H9 (cell line): ENCODE results near the gene KMT2B. TPM values are rescaled to one million over a fixed set of nuclear protein-coding genes. Genes with fewer than 3 reads are reported as not detected.
A peak's percentile ranks its signal among the peaks of the same experiment; 100 is the strongest.

Experiments
- DNase-seq: peaks from one replicate; pipeline ENCODE4 v3.0.0-alpha.2; 2017
- H2AFZ ChIP-seq: one replicate; pipeline ENCODE4 v1.6.1; 2013; ENCODE audit warnings: mild to moderate bottlenecking, low read length, control low read depth, moderate library complexity
- H2AK5ac ChIP-seq: 2 replicates; pipeline ENCODE4 v1.6.1; 2013; ENCODE audit warnings: low read length, control low read depth, mixed read lengths; ENCODE audit not compliant: insufficient read length
- H2BK120ac ChIP-seq: one replicate; pipeline ENCODE4 v1.6.1; 2013; ENCODE audit warnings: low read depth, mild to moderate bottlenecking, low read length, control low read depth, inconsistent platforms; ENCODE audit not compliant: poor library complexity, severe bottlenecking
- H2BK12ac ChIP-seq: 2 replicates; pipeline ENCODE4 v1.6.1; 2013; ENCODE audit warnings: low read length, control low read depth, mixed read lengths, low read depth; ENCODE audit not compliant: insufficient read length
- H2BK15ac ChIP-seq: 2 replicates; pipeline ENCODE4 v1.6.1; 2013; ENCODE audit warnings: low read depth, low read length, control low read depth
- H2BK20ac ChIP-seq: one replicate; pipeline ENCODE4 v1.6.1; 2013; ENCODE audit warnings: low read depth, mild to moderate bottlenecking, low read length, control low read depth, inconsistent platforms; ENCODE audit not compliant: poor library complexity, severe bottlenecking
- H2BK5ac ChIP-seq: 2 replicates; pipeline ENCODE4 v1.6.1; 2013; ENCODE audit warnings: low read length, control low read depth, mixed read lengths; ENCODE audit not compliant: insufficient read length
- H3K14ac ChIP-seq: 2 replicates; pipeline ENCODE4 v1.6.1; 2013; ENCODE audit warnings: low read length, control low read depth; ENCODE audit not compliant: insufficient read depth
- H3K18ac ChIP-seq: 2 replicates; pipeline ENCODE4 v1.6.1; 2013; ENCODE audit warnings: low read depth, mild to moderate bottlenecking, mixed read lengths, low read length, control low read depth; ENCODE audit not compliant: insufficient read length
- H3K23ac ChIP-seq: 2 replicates; pipeline ENCODE4 v1.6.1; 2013; ENCODE audit warnings: low read length, control low read depth, mixed read lengths, low read depth; ENCODE audit not compliant: insufficient read length
- H3K23me2 ChIP-seq: 2 replicates; pipeline ENCODE4 v1.6.1; 2013; ENCODE audit warnings: low read depth, mild to moderate bottlenecking, mixed read lengths, low read length, control low read depth; ENCODE audit not compliant: insufficient read length, poor library complexity, severe bottlenecking
- H3K27ac ChIP-seq: 2 replicates; pipeline ENCODE4 v1.5.1; 2013; ENCODE audit warnings: low read length, control low read depth, mixed read lengths, low read depth; ENCODE audit not compliant: insufficient read length
- H3K27me3 ChIP-seq: 2 replicates; pipeline ENCODE4 v1.6.1; 2013; ENCODE audit warnings: low read length, control low read depth, inconsistent platforms; ENCODE audit not compliant: insufficient read depth
- H3K4ac ChIP-seq: 2 replicates; pipeline ENCODE4 v1.6.1; 2013; ENCODE audit warnings: low read depth, mild to moderate bottlenecking, control low read depth, inconsistent platforms, low read length, moderate library complexity
- H3K4me1 ChIP-seq: 2 replicates; pipeline ENCODE4 v1.6.1; 2013; ENCODE audit warnings: low read length, control low read depth, inconsistent platforms; ENCODE audit not compliant: insufficient read depth
- H3K4me2 ChIP-seq: 2 replicates; pipeline ENCODE4 v1.6.1; 2013; ENCODE audit warnings: low read length, control low read depth, mixed read lengths; ENCODE audit not compliant: insufficient read length, insufficient read depth
- H3K56ac ChIP-seq: 2 replicates; pipeline ENCODE4 v1.6.1; 2013; ENCODE audit warnings: low read depth, mild to moderate bottlenecking, mixed read lengths, low read length, control low read depth; ENCODE audit not compliant: insufficient read length
- H3K79me1 ChIP-seq: 2 replicates; pipeline ENCODE4 v1.6.1; 2013; ENCODE audit warnings: low read depth, mild to moderate bottlenecking, moderate library complexity, low read length, control low read depth, inconsistent platforms; ENCODE audit not compliant: insufficient read depth, poor library complexity, severe bottlenecking
- H3K79me2 ChIP-seq: 2 replicates; pipeline ENCODE4 v1.6.1; 2013; ENCODE audit warnings: low read length, control low read depth, inconsistent platforms; ENCODE audit not compliant: insufficient read depth
- H3K9ac ChIP-seq: 2 replicates; pipeline ENCODE4 v1.6.1; 2013; ENCODE audit warnings: low read length, control low read depth, mixed read lengths; ENCODE audit not compliant: insufficient read length; ENCODE audit errors: extremely low read depth
- H3K9me3 ChIP-seq: one replicate; pipeline ENCODE4 v1.6.1; 2013; ENCODE audit warnings: low read depth, low read length, inconsistent platforms; ENCODE audit not compliant: control insufficient read depth
- H3T11ph ChIP-seq: one replicate; pipeline ENCODE4 v1.6.1; 2013; ENCODE audit warnings: mild to moderate bottlenecking, low read length, control low read depth, inconsistent platforms
- H4K20me1 ChIP-seq: one replicate; pipeline ENCODE4 v1.6.1; 2013; ENCODE audit not compliant: control insufficient read depth, insufficient read length, insufficient read depth
- H4K5ac ChIP-seq: 2 replicates; pipeline ENCODE4 v1.6.1; 2013; ENCODE audit warnings: low read depth, mild to moderate bottlenecking, mixed read lengths, low read length, control low read depth; ENCODE audit not compliant: insufficient read length
- H4K8ac ChIP-seq: replicated peaks from 2 replicates; pipeline ENCODE4 v1.6.1; 2013; ENCODE audit warnings: low read length, control low read depth, mixed read lengths, low read depth; ENCODE audit not compliant: insufficient read length
- H4K91ac ChIP-seq: 2 replicates; pipeline ENCODE4 v1.6.1; 2013; ENCODE audit warnings: low read depth, mild to moderate bottlenecking, moderate library complexity, mixed read lengths, low read length, control low read depth; ENCODE audit not compliant: insufficient read length
- H3K27ac Mint-ChIP-seq, 3 experiments: 2 replicates in 2 of 3; 3 replicates in 1 of 3; pipeline ENCODE4 v1.8.0; 2020 to 2021; ENCODE audit warnings: mixed read lengths in 3 of 3, mild to moderate bottlenecking in 1 of 3, moderate library complexity in 1 of 3
- H3K27me3 Mint-ChIP-seq: 2 replicates; pipeline ENCODE4 v1.8.0; 2021; ENCODE audit warnings: low read depth, mild to moderate bottlenecking, moderate library complexity, mixed read lengths
- H3K36me3 Mint-ChIP-seq, 3 experiments: 2 replicates in 2 of 3; 3 replicates in 1 of 3; pipeline ENCODE4 v1.8.0; 2020 to 2021; ENCODE audit warnings: low read depth in 3 of 3, mixed read lengths in 3 of 3; ENCODE audit not compliant: insufficient read depth in 1 of 3
- H3K4me1 Mint-ChIP-seq, 2 experiments: 2 replicates each; pipeline ENCODE4 v1.8.0; 2020; ENCODE audit warnings: mixed read lengths in 2 of 2
- H3K4me3 Mint-ChIP-seq, 2 experiments: 2 replicates in 1 of 2; 3 replicates in 1 of 2; pipeline ENCODE4 v1.8.0; 2020 to 2021; ENCODE audit warnings: mild to moderate bottlenecking in 2 of 2, mixed read lengths in 2 of 2, moderate library complexity in 1 of 2
- H3K9me3 Mint-ChIP-seq, 2 experiments: 2 replicates in 1 of 2; 3 replicates in 1 of 2; pipeline ENCODE4 v1.8.0; 2020; ENCODE audit warnings: mild to moderate bottlenecking in 2 of 2, mixed read lengths in 2 of 2, moderate library complexity in 1 of 2
- CTCF ChIP-seq: fragments of 200-600 bp; sonication (generic); conservative IDR thresholded peaks from 3 replicates; pipeline ENCODE4 v1.8.0; 2021; ENCODE audit warnings: antibody characterized with exemption, mild to moderate bottlenecking
- WGBS: extraction: QIAGEN DNeasy Blood & Tissue Kit; methylation state at CpG from one replicate; pipeline ENCODE4 v1.1.7; 2013; ENCODE audit warnings: missing lambda C conversion rate, low lambda C conversion rate, mixed read lengths; ENCODE audit not compliant: insufficient read length; ENCODE audit errors: extremely low coverage; 5-methylcytosine and 5-hydroxymethylcytosine counted together
- total RNA-seq: library from RNA; stranded (reverse); gene quantifications from 2 replicates; pipeline ENCODE4 v1.2.1, GENCODE V29; 2021

The KMT2B gene
- total RNA-seq, 1 experiment from 2014 or later: 47.7 TPM

GRCh38 chr19:35731353-35731752 is 13.6 kb downstream of the KMT2B start:
- H3K79me2 ChIP-seq: no peaks in the 10 kb centered on the region
- H2BK20ac ChIP-seq: no peak overlapping the region
- no peak overlapping the region for H3T11ph ChIP-seq
- H4K5ac ChIP-seq: no peak overlapping the region
- no peak overlapping the region for H3K23ac ChIP-seq
- no peak overlapping the region for H2BK15ac ChIP-seq
- no peak overlapping the region for H2BK120ac ChIP-seq
- no peak overlapping the region for H2BK12ac ChIP-seq
- no peak overlapping the region for H4K91ac ChIP-seq
- WGBS: no CpG with 5 or more reads among the region's 9 CpGs
- TF ChIP-seq CTCF: no peak
- H2AFZ ChIP-seq: no peak overlapping the region
- H3K4me1 ChIP-seq: no peaks in the 10 kb centered on the region
- no peak overlapping the region for H4K8ac ChIP-seq
- H3K4me3 Mint-ChIP-seq: no peak overlapping the region
- H2AK5ac ChIP-seq: no peak overlapping the region
- H3K56ac ChIP-seq: no peak overlapping the region
- no peaks in the 10 kb centered on the region for H3K23me2 ChIP-seq
- no peak for DNase-seq
- H3K4me1 Mint-ChIP-seq: no peaks in the 10 kb centered on the region
- no peak overlapping the region for H3K9ac ChIP-seq
- H3K36me3 Mint-ChIP-seq: peaks cover 52 to 79% (median 77%) of the 10 kb centered on the region in 3 experiments
- no peaks in the 10 kb centered on the region for H3K27me3 Mint-ChIP-seq
- no peak overlapping the region for H3K18ac ChIP-seq
- H3K9me3 ChIP-seq: no peaks in the 10 kb centered on the region
- no peaks in the 10 kb centered on the region for H4K20me1 ChIP-seq
- no peak overlapping the region for H3K27ac ChIP-seq
- H2BK5ac ChIP-seq: no peak overlapping the region
- no peaks in the 10 kb centered on the region for H3K9me3 Mint-ChIP-seq
- H3K14ac ChIP-seq: no peak overlapping the region
- no peak overlapping the region for H3K4me2 ChIP-seq
- peak overlapping the region; percentile 20 to 46 (median 22); a peak in 3 of 7 replicates for H3K27ac Mint-ChIP-seq
- H3K27me3 ChIP-seq: no peaks in the 10 kb centered on the region
- no peak overlapping the region for H3K4ac ChIP-seq
- H3K79me1 ChIP-seq: no peaks in the 10 kb centered on the region
